ENCODE data around the gene CTIF. TPM values are rescaled to one million over a fixed set of nuclear protein-coding genes. Genes with fewer than 3 reads are reported as not detected.
A peak's percentile ranks its signal among the peaks of the same experiment; 100 is the strongest.
"Not testable (repeated sequence)": the region's sequence is repeated elsewhere in the genome, so short reads cannot be mapped to it uniquely, and the experiment has no call there.

Gene CTIF
- polyA plus RNA-seq: 10 to 100 TPM; 11.8 to 22.7 TPM

DNA sequence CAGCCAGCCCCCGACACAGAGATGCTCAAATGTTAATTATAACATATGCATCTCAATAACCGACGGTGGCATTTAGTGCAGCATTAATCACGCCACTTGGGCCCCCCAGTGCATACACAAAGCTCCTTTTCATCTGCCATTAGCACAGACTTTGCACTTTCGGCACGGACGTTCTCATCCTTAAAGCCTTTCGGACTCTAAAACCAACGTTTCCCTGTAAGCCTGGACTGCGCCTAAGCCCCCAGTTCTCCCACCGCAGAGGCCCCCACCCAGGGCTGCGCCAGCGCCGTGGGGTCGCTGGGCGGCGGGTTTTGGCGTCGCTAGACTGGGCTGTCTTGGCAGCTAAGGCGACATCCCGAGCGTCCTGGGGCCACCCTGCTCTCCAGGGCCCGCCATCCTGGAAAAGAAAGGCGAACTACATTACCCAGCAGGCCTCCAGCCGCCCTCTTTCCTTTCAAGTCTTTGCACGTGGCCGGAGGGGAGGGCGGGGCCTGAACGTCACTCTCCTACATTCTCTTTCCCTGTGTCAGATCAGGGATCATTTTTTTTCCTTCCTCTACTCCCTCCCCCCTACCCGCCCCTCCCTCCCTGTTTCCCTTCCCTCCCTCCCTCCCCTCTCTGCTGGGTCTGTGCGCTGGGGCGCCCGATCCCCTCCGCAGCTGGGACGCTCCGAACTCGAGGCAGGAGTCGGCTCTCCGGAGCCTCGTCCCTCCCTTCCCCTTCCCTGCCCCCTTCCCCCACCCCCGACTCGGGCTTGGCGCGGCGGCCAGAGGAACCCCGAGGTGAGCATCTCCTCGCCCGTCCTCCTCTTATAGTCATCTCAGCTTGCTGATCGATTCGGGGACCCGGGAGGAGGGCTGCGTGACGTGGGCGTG lies at the start of gene CTIF:
Gene CTIF (plus strand): TSS at position 501 of the 875 bp plus-strand sequence. CDS start 80,535 bp downstream, outside the sequence.
- WGBS, 2 donors: 4% methylated on average over 53 to 54 of the region's 54 CpGs
- Histone ChIP-seq H3K36me3 (ENCODE audit: control insufficient read depth in 2 of 2, insufficient read depth in 2 of 2, low read length in 1 of 2) (no peaks in the 10 kb centered on the region), H3K4me3 (ENCODE audit: low read depth in 1 of 2, low read length in 2 of 2) (peak within 1 kb of the TSS; percentile 71 to 72), H3K27me3 (ENCODE audit: control insufficient read depth in 1 of 2, insufficient read depth in 2 of 2, low read length in 2 of 2) (no peaks in the 10 kb centered on the region), H3K4me1 (ENCODE audit: control insufficient read depth in 2 of 2, insufficient read depth in 2 of 2, low read length in 1 of 2) (peaks cover 0 to 5% of the 10 kb centered on the region in 2 donors), H3K9me3 (ENCODE audit: control insufficient read depth in 2 of 2, insufficient read depth in 1 of 2, low read depth in 1 of 2, low read length in 1 of 2) (no peaks in the 10 kb centered on the region), H3K27ac (ENCODE audit: low read depth in 2 of 2, low read length in 1 of 2) (peak within 1 kb of the TSS; percentile 94)

DNA sequence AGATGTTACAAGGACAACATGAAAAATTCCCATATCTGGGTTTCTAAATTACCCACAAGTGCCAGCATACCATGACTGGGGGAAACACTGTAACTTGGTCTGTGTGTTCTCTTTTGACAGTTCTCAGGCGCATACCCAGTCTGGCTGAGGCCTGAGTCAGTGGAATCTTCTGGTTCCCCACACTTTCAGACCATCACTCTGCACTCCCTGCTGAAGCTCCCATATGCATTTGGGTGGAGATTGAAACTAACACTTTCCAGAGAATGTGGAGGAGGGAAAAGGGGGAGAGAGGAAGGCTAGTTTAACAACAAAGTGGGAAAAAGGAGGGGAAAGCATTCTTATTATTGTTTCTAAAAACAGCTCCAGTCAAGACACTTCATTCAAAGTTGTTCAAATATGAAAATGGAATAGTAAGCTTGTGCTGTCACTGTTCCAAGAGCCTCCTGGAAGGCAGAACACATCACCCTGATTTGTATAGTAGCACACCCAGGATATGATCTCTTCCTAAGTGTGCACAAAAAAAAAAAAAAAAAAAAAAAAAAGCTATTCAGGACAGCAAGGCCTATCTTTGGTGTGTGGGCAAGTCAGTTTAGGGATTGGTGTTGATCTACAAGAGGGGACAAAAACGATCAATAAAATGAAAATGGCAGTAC lies 48.1 kb upstream of the CTIF start:
- 82 to 85% methylated on average over 2 of the region's 2 CpGs for WGBS, 2 donors
- H3K4me1 ChIP-seq (ENCODE audit: control insufficient read depth in 2 of 2, insufficient read depth in 2 of 2, low read length in 1 of 2): peaks cover 0 to 4% of the 10 kb centered on the region in 2 donors
- H3K27ac ChIP-seq (ENCODE audit: low read depth in 2 of 2, low read length in 1 of 2): no peak overlapping the region
- H3K9me3 ChIP-seq (ENCODE audit: control insufficient read depth in 2 of 2, insufficient read depth in 1 of 2, low read depth in 1 of 2, low read length in 1 of 2): peaks cover 0 to 4% of the 10 kb centered on the region in 2 donors
- no peaks in the 10 kb centered on the region for H3K36me3 ChIP-seq (ENCODE audit: control insufficient read depth in 2 of 2, insufficient read depth in 2 of 2, low read length in 1 of 2)
- no peak overlapping the region for H3K4me3 ChIP-seq (ENCODE audit: low read depth in 1 of 2, low read length in 2 of 2)
- H3K27me3 ChIP-seq (ENCODE audit: control insufficient read depth in 1 of 2, insufficient read depth in 2 of 2, low read length in 2 of 2): no peaks in the 10 kb centered on the region

DNA sequence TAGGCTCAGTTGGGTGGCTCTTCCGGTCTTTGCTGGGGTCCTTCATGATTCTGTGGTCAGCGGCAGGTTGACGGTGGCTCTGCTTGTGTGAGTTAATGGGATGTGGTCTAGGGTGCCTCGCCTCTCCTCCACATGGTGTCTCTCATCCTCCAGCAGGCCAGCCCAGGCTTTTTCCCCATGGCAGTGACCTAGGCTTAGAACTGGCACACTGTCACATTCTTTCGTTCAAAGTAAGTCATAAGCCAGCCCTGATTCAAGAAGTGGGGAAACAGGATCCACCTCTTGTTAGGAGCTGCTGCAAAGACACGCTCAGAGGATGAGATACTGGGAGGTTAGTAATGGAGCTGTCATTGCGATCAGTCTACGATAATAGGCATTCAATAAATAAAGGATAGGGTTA lies 46.0 kb upstream of the CTIF start:
- no peak overlapping the region for H3K4me3 ChIP-seq (ENCODE audit: low read depth in 1 of 2, low read length in 2 of 2)
- peaks cover 0 to 4% of the 10 kb centered on the region in 2 donors for H3K4me1 ChIP-seq (ENCODE audit: control insufficient read depth in 2 of 2, insufficient read depth in 2 of 2, low read length in 1 of 2)
- no peak overlapping the region for H3K27ac ChIP-seq (ENCODE audit: low read depth in 2 of 2, low read length in 1 of 2)
- no peaks in the 10 kb centered on the region for H3K36me3 ChIP-seq (ENCODE audit: control insufficient read depth in 2 of 2, insufficient read depth in 2 of 2, low read length in 1 of 2)
- H3K9me3 ChIP-seq (ENCODE audit: control insufficient read depth in 2 of 2, insufficient read depth in 1 of 2, low read depth in 1 of 2, low read length in 1 of 2): peaks cover 0 to 4% of the 10 kb centered on the region in 2 donors
- no peaks in the 10 kb centered on the region for H3K27me3 ChIP-seq (ENCODE audit: control insufficient read depth in 1 of 2, insufficient read depth in 2 of 2, low read length in 2 of 2)
- 73 to 86% methylated on average over 8 of the region's 8 CpGs for WGBS, 2 donors

DNA sequence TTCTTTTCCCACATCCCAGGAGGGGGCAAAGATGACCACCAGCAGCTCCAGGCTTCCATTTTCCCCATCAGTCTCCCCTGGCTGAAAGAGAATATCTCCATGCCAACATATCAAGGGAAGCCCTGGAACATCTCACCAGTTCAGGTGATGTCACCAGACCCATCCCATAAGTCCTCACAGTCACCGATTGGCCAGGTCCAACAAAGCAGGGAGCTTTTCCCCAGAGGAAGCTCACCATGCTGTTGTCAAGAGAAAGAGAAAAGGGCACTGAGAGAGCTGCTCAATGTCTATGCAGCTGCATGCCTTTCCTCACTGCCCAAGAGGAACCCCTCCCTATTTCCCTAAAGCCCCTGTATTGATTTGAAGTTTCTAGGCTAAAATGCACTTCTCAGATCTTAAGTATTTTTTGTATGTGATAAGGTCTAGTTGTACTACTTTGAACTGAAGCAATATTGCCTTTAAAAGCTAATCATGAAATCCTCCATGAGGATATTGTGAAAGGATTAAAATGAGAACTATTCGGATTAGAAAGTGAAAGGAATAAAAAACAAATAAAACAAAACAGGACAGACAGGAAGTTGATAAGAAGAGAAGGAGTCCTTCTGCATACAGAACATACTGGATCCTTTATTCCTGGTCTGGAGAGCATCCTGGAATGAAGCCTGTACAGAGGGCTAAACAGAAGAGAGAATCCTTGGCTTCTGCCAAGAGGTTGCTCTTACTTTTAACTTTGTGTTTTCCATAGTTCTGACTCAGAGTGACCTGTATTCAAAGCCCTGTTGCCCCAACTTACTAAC lies 45.2 kb upstream of the CTIF start:
- no peaks in the 10 kb centered on the region for H3K36me3 ChIP-seq (ENCODE audit: control insufficient read depth in 2 of 2, insufficient read depth in 2 of 2, low read length in 1 of 2)
- no peaks in the 10 kb centered on the region for H3K27me3 ChIP-seq (ENCODE audit: control insufficient read depth in 1 of 2, insufficient read depth in 2 of 2, low read length in 2 of 2)
- peaks cover 0 to 4% of the 10 kb centered on the region in 2 donors for H3K4me1 ChIP-seq (ENCODE audit: control insufficient read depth in 2 of 2, insufficient read depth in 2 of 2, low read length in 1 of 2)
- no peak overlapping the region for H3K27ac ChIP-seq (ENCODE audit: low read depth in 2 of 2, low read length in 1 of 2)
- H3K9me3 ChIP-seq (ENCODE audit: control insufficient read depth in 2 of 2, insufficient read depth in 1 of 2, low read depth in 1 of 2, low read length in 1 of 2): peaks cover 0 to 4% of the 10 kb centered on the region in 2 donors
- H3K4me3 ChIP-seq (ENCODE audit: low read depth in 1 of 2, low read length in 2 of 2): no peak overlapping the region
- WGBS, 2 donors: 31 to 32% methylated on average over 2 of the region's 2 CpGs

DNA sequence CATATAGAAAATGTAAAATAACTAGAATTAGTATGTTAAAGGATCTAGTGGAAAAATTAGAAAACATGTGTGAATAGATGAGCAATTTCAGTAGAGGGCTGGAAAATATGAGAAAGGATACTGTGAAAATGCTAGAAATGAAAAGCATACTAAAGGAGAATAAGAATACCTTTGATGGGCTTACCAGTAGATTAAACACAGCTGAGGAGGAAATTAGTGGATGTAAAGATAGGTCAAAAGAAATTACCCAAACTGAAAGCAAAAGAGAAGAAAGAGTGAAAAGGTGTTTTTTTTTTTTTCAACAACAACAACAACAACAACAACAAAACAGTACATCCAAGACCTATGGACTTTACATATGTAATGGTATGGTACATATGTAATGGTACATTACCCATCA lies 41.0 kb upstream of the CTIF start:
- Histone ChIP-seq H3K9me3 (ENCODE audit: control insufficient read depth in 2 of 2, insufficient read depth in 1 of 2, low read depth in 1 of 2, low read length in 1 of 2) (no peaks in the 10 kb centered on the region), H3K4me1 (ENCODE audit: control insufficient read depth in 2 of 2, insufficient read depth in 2 of 2, low read length in 1 of 2) (peaks cover 0 to 4% of the 10 kb centered on the region in 2 donors), H3K27me3 (ENCODE audit: control insufficient read depth in 1 of 2, insufficient read depth in 2 of 2, low read length in 2 of 2) (no peaks in the 10 kb centered on the region), H3K27ac (ENCODE audit: low read depth in 2 of 2, low read length in 1 of 2) (no peak overlapping the region), H3K4me3 (ENCODE audit: low read depth in 1 of 2, low read length in 2 of 2) (no peak overlapping the region), H3K36me3 (ENCODE audit: control insufficient read depth in 2 of 2, insufficient read depth in 2 of 2, low read length in 1 of 2) (no peaks in the 10 kb centered on the region)

DNA sequence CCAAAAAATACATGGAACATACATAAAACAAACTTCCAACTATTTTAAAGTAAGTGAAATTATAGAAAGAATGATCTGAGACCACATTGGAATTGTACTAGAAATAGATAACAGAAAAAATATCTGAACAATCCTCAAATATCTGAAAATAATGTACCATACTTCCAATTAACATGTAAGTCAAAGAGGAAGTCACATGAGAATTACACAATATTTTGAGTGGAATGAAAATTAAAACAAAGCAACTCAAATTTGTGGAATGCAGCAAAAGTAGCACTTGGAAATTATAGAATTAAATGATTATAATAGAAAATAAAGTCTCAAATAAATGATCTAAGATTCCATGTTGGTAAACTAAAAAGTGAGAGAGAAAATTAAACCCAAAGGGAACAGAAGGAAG lies 38.3 kb upstream of the CTIF start:
- Histone ChIP-seq H3K4me1 (ENCODE audit: control insufficient read depth in 2 of 2, insufficient read depth in 2 of 2, low read length in 1 of 2) (no peaks in the 10 kb centered on the region), H3K27me3 (ENCODE audit: control insufficient read depth in 1 of 2, insufficient read depth in 2 of 2, low read length in 2 of 2) (no peaks in the 10 kb centered on the region), H3K4me3 (ENCODE audit: low read depth in 1 of 2, low read length in 2 of 2) (no peak overlapping the region), H3K36me3 (ENCODE audit: control insufficient read depth in 2 of 2, insufficient read depth in 2 of 2, low read length in 1 of 2) (no peaks in the 10 kb centered on the region), H3K9me3 (ENCODE audit: control insufficient read depth in 2 of 2, insufficient read depth in 1 of 2, low read depth in 1 of 2, low read length in 1 of 2) (no peaks in the 10 kb centered on the region), H3K27ac (ENCODE audit: low read depth in 2 of 2, low read length in 1 of 2) (no peak overlapping the region)

DNA sequence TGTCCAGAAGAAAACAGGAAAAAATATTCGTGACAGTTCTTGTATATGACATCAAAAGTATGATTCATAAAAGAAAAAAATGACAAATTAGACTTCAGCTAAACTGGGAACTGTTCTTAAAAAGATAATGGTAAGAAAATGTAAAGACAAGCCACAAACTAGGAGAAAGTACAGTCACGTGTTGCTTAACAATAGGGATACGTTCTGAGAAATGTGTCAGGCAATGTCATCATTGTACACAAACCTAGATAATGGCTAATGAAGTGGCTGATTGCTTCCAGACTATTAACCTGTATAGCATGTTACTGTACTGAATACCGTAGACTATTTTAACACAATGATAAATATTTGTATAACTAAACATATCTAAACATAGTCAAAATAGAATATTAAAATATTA lies 35.9 kb upstream of the CTIF start:
- no peak overlapping the region for H3K27ac ChIP-seq (ENCODE audit: low read depth in 2 of 2, low read length in 1 of 2)
- no peaks in the 10 kb centered on the region for H3K27me3 ChIP-seq (ENCODE audit: control insufficient read depth in 1 of 2, insufficient read depth in 2 of 2, low read length in 2 of 2)
- no peaks in the 10 kb centered on the region for H3K9me3 ChIP-seq (ENCODE audit: control insufficient read depth in 2 of 2, insufficient read depth in 1 of 2, low read depth in 1 of 2, low read length in 1 of 2)
- no peaks in the 10 kb centered on the region for H3K36me3 ChIP-seq (ENCODE audit: control insufficient read depth in 2 of 2, insufficient read depth in 2 of 2, low read length in 1 of 2)
- no peak overlapping the region for H3K4me3 ChIP-seq (ENCODE audit: low read depth in 1 of 2, low read length in 2 of 2)
- no peaks in the 10 kb centered on the region for H3K4me1 ChIP-seq (ENCODE audit: control insufficient read depth in 2 of 2, insufficient read depth in 2 of 2, low read length in 1 of 2)
- WGBS, 2 donors: 60 to 62% methylated on average over 4 of the region's 4 CpGs

DNA sequence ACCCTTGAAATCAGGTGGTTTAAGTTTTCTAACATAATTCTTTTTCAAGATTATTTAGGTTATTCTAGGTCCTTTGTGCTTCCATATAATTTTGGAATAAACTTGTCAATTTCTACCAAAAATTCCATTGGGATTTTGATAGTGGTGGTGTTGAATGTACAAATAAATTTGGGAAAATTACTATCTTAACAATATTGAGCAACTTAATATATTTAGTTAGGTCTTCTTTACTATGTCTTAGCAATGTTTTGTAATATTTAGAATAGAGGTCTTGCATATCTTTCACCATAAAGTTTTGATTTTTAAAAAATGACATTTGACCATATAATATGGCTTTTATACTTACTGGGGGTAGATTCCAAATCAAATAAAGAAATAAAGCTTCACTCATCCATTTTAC lies 34.0 kb upstream of the CTIF start:
- H3K27ac ChIP-seq (ENCODE audit: low read depth in 2 of 2, low read length in 1 of 2): no peak overlapping the region
- no peak overlapping the region for H3K4me3 ChIP-seq (ENCODE audit: low read depth in 1 of 2, low read length in 2 of 2)
- H3K36me3 ChIP-seq (ENCODE audit: control insufficient read depth in 2 of 2, insufficient read depth in 2 of 2, low read length in 1 of 2): no peaks in the 10 kb centered on the region
- H3K9me3 ChIP-seq (ENCODE audit: control insufficient read depth in 2 of 2, insufficient read depth in 1 of 2, low read depth in 1 of 2, low read length in 1 of 2): no peaks in the 10 kb centered on the region
- no peaks in the 10 kb centered on the region for H3K4me1 ChIP-seq (ENCODE audit: control insufficient read depth in 2 of 2, insufficient read depth in 2 of 2, low read length in 1 of 2)
- no peaks in the 10 kb centered on the region for H3K27me3 ChIP-seq (ENCODE audit: control insufficient read depth in 1 of 2, insufficient read depth in 2 of 2, low read length in 2 of 2)

DNA sequence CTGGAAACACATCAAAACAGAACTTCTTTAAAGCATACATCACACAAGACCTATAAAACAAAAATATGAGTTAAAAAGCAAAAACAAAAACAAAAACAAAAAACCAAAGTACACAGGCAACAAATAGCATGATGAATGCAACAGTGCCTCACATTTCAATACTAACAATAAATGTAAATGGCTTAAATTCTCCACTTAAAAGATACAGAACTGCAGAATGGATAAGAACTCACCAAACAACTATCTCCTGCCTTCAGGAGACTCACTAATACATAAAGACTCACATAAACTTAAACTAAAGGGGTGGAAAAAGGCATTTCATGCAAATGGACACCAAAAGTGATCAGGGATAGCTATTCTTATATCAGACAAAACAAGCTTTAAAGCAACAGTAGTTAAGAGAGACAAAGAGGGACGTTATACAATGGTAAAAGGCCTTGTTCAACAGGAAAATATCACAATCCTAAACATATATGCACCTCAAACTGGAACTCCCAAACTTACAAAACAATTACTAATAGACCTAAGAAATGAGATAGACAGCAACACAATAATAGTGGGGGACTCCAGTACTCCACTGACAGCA lies 31.8 kb upstream of the CTIF start:
- not testable (repeated sequence) for H3K9me3 ChIP-seq (ENCODE audit: control insufficient read depth in 2 of 2, insufficient read depth in 1 of 2, low read depth in 1 of 2, low read length in 1 of 2); H3K4me3 ChIP-seq (ENCODE audit: low read depth in 1 of 2, low read length in 2 of 2); H3K27me3 ChIP-seq (ENCODE audit: control insufficient read depth in 1 of 2, insufficient read depth in 2 of 2, low read length in 2 of 2); H3K4me1 ChIP-seq (ENCODE audit: control insufficient read depth in 2 of 2, insufficient read depth in 2 of 2, low read length in 1 of 2); H3K27ac ChIP-seq (ENCODE audit: low read depth in 2 of 2, low read length in 1 of 2); H3K36me3 ChIP-seq (ENCODE audit: control insufficient read depth in 2 of 2, insufficient read depth in 2 of 2, low read length in 1 of 2)
- WGBS, 2 donors: 69 to 75% methylated on average over 1 of the region's 1 CpG
